ENCODE measurements around the gene MYZAP. TPM values are rescaled to one million over a fixed set of nuclear protein-coding genes. Genes with fewer than 3 reads are reported as not detected.

MYZAP gene
- total and polyA plus RNA-seq, 3 donors from 2014 or later: 3.3 to 6.8 (median 5.6) TPM

GRCh38 chr15:57731530-57732103 is 139.9 kb downstream of the MYZAP start:
- Histone ChIP-seq H3K27ac (no peak overlapping the region), H3K27me3 (no peaks in the 10 kb centered on the region), H3K4me1 (no peaks in the 10 kb centered on the region), H3K36me3 (ENCODE audit: low read depth, missing control alignments) (no peaks in the 10 kb centered on the region), H3K9me3 (no peaks in the 10 kb centered on the region), H3K4me3 (no peak overlapping the region)
- DNase-seq: no peak
- intact Hi-C loops (cut with DNase I; ENCODE audit: low total_unique reads): loop anchor here (5.0 kb wide), 1 partner anchor 164 kb away; no protein-coding TSS in a partner anchor
- TF ChIP-seq CTCF (IDR thresholded peaks at IDR 0.05) (no peak), POLR2A (IDR thresholded peaks at IDR 0.05) (no peak)
- 73 to 78% methylated on average over 6 of the region's 6 CpGs for WGBS, 2 donors

- intact Hi-C loops (cut with DNase I; ENCODE audit: low total_unique reads): loop anchor here (5.0 kb wide), 1 partner anchor 165 kb away; no protein-coding TSS in a partner anchor
- H3K4me3 ChIP-seq: no peak overlapping the region
- 45% methylated on average over 12 of the region's 12 CpGs for WGBS, 2 donors
- peak; percentile 79 for DNase-seq
- H3K27me3 ChIP-seq: no peaks in the 10 kb centered on the region
- H3K27ac ChIP-seq: no peak overlapping the region
- H3K9me3 ChIP-seq: no peaks in the 10 kb centered on the region
- H3K36me3 ChIP-seq (ENCODE audit: low read depth, missing control alignments): no peaks in the 10 kb centered on the region
- no peaks in the 10 kb centered on the region for H3K4me1 ChIP-seq
- TF ChIP-seq CTCF (IDR thresholded peaks at IDR 0.05) (peak; percentile 71 to 83 (median 73)), POLR2A (IDR thresholded peaks at IDR 0.05) (no peak)
These were observed 141.0 kb downstream of the MYZAP start for GRCh38 chr15:57732526-57733331.

GRCh38 chr15:57734860-57735259 is 143.2 kb downstream of the MYZAP start:
- DNase-seq: no peak
- no peaks in the 10 kb centered on the region for H3K9me3 ChIP-seq
- intact Hi-C loops (cut with DNase I; ENCODE audit: low total_unique reads): loop anchor here (5.0 kb wide), 1 partner anchor 168 kb away; no protein-coding TSS in a partner anchor
- WGBS, 2 donors: 64 to 73% methylated on average over 2 of the region's 2 CpGs
- TF ChIP-seq POLR2A (IDR thresholded peaks at IDR 0.05) (no peak), CTCF (IDR thresholded peaks at IDR 0.05) (no peak)
- no peak overlapping the region for H3K4me3 ChIP-seq
- H3K4me1 ChIP-seq: no peaks in the 10 kb centered on the region
- H3K27me3 ChIP-seq: no peaks in the 10 kb centered on the region
- H3K36me3 ChIP-seq (ENCODE audit: low read depth, missing control alignments): no peaks in the 10 kb centered on the region
- no peak overlapping the region for H3K27ac ChIP-seq

Other genes with a start within 250 kb of the MYZAP start
- 10 to 100 TPM; 29.2 to 40.2 TPM for gene CGNL1, start 215.4 kb upstream of the MYZAP start, total RNA-seq
- gene CGNL1, start 215.4 kb upstream of the MYZAP start, polyA plus RNA-seq (ENCODE audit: insufficient read depth, low read depth, low replicate concordance): 21.0 TPM
- gene POLR2M, start 114.8 kb downstream of the MYZAP start, total RNA-seq: 10 to 100 TPM; 87.2 to 97.7 TPM
- gene POLR2M, start 114.8 kb downstream of the MYZAP start, polyA plus RNA-seq (ENCODE audit: insufficient read depth, low read depth, low replicate concordance): 33.3 TPM